ENCODE data around the gene LPAR5.

The LPAR5 gene

GRCh38 chr12:6635856-6636531 is at the start of gene LPAR5:
Gene LPAR5 (minus strand): TSS chr12:6635959. CDS start chr12:6621248, 14,711 bp downstream.
- peak within 1 kb of the TSS; percentile 83 for H3K27ac Mint-ChIP-seq
- H3K27me3 Mint-ChIP-seq, result no peaks in the 10 kb centered on the region
- no peaks in the 10 kb centered on the region for H3K36me3 Mint-ChIP-seq (ENCODE audit: low read depth)

DNA sequence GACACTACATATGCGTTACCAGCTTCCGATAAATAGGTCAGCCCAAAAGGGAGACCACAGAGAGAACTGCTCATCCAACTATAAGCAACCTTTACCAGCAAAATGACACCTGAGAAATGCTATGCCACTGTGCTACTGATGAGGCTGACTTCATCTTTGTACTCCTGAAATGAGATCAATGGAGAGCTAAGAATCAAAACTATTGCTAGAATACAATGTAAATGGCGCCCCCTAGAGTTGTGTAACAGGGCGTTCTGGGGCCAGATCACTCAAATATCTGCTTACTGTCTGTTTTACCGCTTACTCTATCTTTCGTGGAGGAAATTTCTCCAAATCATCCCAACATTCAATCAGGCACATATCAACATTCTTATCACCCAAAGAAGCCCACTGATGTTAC is 48.9 kb upstream of the LPAR5 start:
- H3K4me3 Mint-ChIP-seq, result no peak overlapping the region
- peaks cover 49% of the 10 kb centered on the region for H3K4me1 Mint-ChIP-seq (ENCODE audit: low read depth)
- peak overlapping the region; percentile 5 for H3K27ac Mint-ChIP-seq
- H3K36me3 Mint-ChIP-seq (ENCODE audit: low read depth), result peaks cover 57% of the 10 kb centered on the region
- no peaks in the 10 kb centered on the region for H3K27me3 Mint-ChIP-seq
- no peaks in the 10 kb centered on the region for H3K9me3 Mint-ChIP-seq

More at GRCh38 chr12:6635856-6636531, at the start of gene LPAR5:
- H3K9me3 Mint-ChIP-seq, result no peaks in the 10 kb centered on the region
- H3K4me1 Mint-ChIP-seq (ENCODE audit: low read depth), result peaks cover 66% of the 10 kb centered on the region
- H3K4me3 Mint-ChIP-seq, result peak within 1 kb of the TSS; percentile 79

DNA sequence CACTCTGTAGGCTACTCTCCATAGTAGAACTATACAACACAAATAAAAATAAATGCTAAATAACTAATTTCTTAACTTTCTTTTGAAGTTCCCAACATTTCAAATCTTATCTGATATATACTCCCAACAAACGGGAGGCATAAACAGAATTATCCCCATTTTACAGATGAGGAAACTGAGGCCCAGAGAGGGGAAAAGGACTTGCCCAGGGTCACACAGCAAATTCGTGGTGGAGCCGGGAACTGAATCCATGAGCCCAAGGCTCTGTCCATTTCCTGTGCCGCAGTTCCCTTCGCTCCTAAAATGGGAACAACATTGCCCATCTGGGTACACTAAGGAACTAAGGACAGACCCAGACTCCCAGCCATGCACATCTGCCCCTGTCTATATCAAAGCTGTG is 41.2 kb upstream of the LPAR5 start:
- H3K36me3 Mint-ChIP-seq (ENCODE audit: low read depth), result peaks cover 82% of the 10 kb centered on the region
- no peaks in the 10 kb centered on the region for H3K9me3 Mint-ChIP-seq
- no peaks in the 10 kb centered on the region for H3K4me1 Mint-ChIP-seq (ENCODE audit: low read depth)
- no peak overlapping the region for H3K27ac Mint-ChIP-seq
- H3K4me3 Mint-ChIP-seq, result no peak overlapping the region
- no peaks in the 10 kb centered on the region for H3K27me3 Mint-ChIP-seq

GRCh38 chr12:6672143-6672542 is 36.4 kb upstream of the LPAR5 start:
- Mint-ChIP-seq H3K27ac (no peak overlapping the region), H3K36me3 (ENCODE audit: low read depth) (peaks cover 86% of the 10 kb centered on the region), H3K4me1 (ENCODE audit: low read depth) (no peaks in the 10 kb centered on the region)

GRCh38 chr12:6667559-6668210 is 31.9 kb upstream of the LPAR5 start:
- H3K9me3 Mint-ChIP-seq, result no peaks in the 10 kb centered on the region
- no peak overlapping the region for H3K27ac Mint-ChIP-seq
- H3K4me3 Mint-ChIP-seq, result no peak overlapping the region
- H3K4me1 Mint-ChIP-seq (ENCODE audit: low read depth), result peaks cover 15% of the 10 kb centered on the region
- H3K27me3 Mint-ChIP-seq, result no peaks in the 10 kb centered on the region
- H3K36me3 Mint-ChIP-seq (ENCODE audit: low read depth), result peaks cover 60% of the 10 kb centered on the region

More at GRCh38 chr12:6672143-6672542, 36.4 kb upstream of the LPAR5 start:
- Mint-ChIP-seq H3K4me3 (no peak overlapping the region), H3K27me3 (no peaks in the 10 kb centered on the region), H3K9me3 (no peaks in the 10 kb centered on the region)

- H3K4me1 Mint-ChIP-seq (ENCODE audit: low read depth), result peaks cover 25% of the 10 kb centered on the region
- H3K36me3 Mint-ChIP-seq (ENCODE audit: low read depth), result peaks cover 45% of the 10 kb centered on the region
- H3K27ac Mint-ChIP-seq, result no peak overlapping the region
- H3K9me3 Mint-ChIP-seq, result no peaks in the 10 kb centered on the region
- no peaks in the 10 kb centered on the region for H3K27me3 Mint-ChIP-seq
- no peak overlapping the region for H3K4me3 Mint-ChIP-seq
These were observed 30.5 kb upstream of the LPAR5 start for GRCh38 chr12:6666211-6666610.

DNA sequence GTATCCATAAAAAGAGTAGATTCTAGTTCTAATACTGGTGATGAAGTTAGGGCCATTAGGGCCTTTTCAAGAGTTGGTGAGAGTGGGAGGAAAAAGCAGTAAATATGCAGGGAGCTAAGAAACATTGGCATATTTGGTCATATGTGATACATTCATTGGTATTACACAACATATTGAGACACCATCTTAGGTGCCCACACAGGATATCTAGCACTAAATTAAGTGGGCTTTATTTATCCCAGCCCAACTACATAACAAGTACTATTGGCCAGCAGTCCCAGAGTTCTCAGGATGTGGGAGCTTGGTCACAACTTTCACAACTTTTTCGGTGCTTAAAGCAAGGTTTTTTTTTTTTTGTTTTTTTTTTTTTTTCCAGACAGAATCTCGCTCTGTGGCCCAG is 29.1 kb upstream of the LPAR5 start:
- no peaks in the 10 kb centered on the region for H3K9me3 Mint-ChIP-seq

GRCh38 chr12:6662906-6663742 is 27.4 kb upstream of the LPAR5 start, which contains the start of gene ING4:
Gene ING4 (minus strand): TSS chr12:6663119. CDS start chr12:6663101, 18 bp downstream.
- Mint-ChIP-seq H3K27ac (peak within 1 kb of the TSS; percentile 94), H3K36me3 (ENCODE audit: low read depth) (peaks cover 25% of the 10 kb centered on the region), H3K9me3 (no peaks in the 10 kb centered on the region), H3K27me3 (no peaks in the 10 kb centered on the region), H3K4me3 (peak within 1 kb of the TSS; percentile 97), H3K4me1 (ENCODE audit: low read depth) (peaks cover 30% of the 10 kb centered on the region)

More for the DNA sequence above, 29.1 kb upstream of the LPAR5 start:
- H3K4me1 Mint-ChIP-seq (ENCODE audit: low read depth), result peaks cover 25% of the 10 kb centered on the region
- no peak overlapping the region for H3K27ac Mint-ChIP-seq
- peaks cover 33% of the 10 kb centered on the region for H3K36me3 Mint-ChIP-seq (ENCODE audit: low read depth)
- H3K4me3 Mint-ChIP-seq, result no peak overlapping the region
- no peaks in the 10 kb centered on the region for H3K27me3 Mint-ChIP-seq

DNA sequence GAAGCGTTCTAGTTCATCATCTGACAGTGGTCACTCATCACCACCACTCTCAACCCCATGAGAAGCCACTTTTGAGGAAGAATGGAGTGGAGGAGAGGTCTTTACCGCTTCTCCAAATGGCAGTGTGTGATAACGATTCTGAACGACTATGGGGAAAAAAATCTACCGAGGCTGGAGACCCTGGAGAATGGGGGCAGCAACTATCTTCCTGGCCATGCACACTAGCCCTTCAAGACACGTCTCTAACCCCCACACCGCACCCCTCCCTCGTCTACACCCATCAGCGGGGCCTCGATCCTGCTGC is 26.8 kb upstream of the LPAR5 start:
- Mint-ChIP-seq H3K4me1 (ENCODE audit: low read depth) (peaks cover 30% of the 10 kb centered on the region), H3K4me3 (peak overlapping the region; percentile 97), H3K9me3 (no peaks in the 10 kb centered on the region), H3K36me3 (ENCODE audit: low read depth) (peaks cover 20% of the 10 kb centered on the region), H3K27me3 (no peaks in the 10 kb centered on the region), H3K27ac (peak overlapping the region; percentile 94)

- H3K9me3 Mint-ChIP-seq, result no peaks in the 10 kb centered on the region
- H3K4me1 Mint-ChIP-seq (ENCODE audit: low read depth), result peaks cover 5% of the 10 kb centered on the region
- H3K27me3 Mint-ChIP-seq, result no peaks in the 10 kb centered on the region
- H3K36me3 Mint-ChIP-seq (ENCODE audit: low read depth), result peaks cover 27% of the 10 kb centered on the region
- H3K27ac Mint-ChIP-seq, result no peak overlapping the region
- no peak overlapping the region for H3K4me3 Mint-ChIP-seq
These were observed 18.2 kb upstream of the LPAR5 start for GRCh38 chr12:6653987-6654386.

DNA sequence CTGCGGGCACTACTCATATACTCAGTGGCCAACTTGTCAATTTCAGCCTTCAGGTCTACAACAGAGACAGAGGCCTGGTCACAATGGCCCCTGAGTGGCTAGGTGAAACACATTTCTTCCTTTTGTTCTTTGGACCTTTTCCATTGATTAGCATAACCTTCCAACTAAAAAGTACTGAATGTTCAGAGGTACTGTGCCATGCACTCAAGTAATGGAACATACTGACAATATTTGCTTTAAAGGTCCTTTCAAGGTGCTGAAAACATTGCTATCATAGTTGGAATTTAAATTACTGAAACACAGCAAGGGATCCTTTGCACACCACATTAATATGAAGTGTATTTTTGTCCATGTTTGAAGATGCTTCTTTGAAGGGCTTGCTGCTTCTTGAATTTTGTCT is 17.6 kb upstream of the LPAR5 start:
- Mint-ChIP-seq H3K27ac (no peak overlapping the region), H3K36me3 (ENCODE audit: low read depth) (peaks cover 21% of the 10 kb centered on the region), H3K27me3 (no peaks in the 10 kb centered on the region), H3K4me3 (no peak overlapping the region), H3K9me3 (no peaks in the 10 kb centered on the region), H3K4me1 (ENCODE audit: low read depth) (no peaks in the 10 kb centered on the region)

GRCh38 chr12:6652391-6652790 is 16.6 kb upstream of the LPAR5 start:
- Mint-ChIP-seq H3K9me3 (no peaks in the 10 kb centered on the region), H3K4me3 (no peak overlapping the region), H3K27ac (no peak overlapping the region), H3K4me1 (ENCODE audit: low read depth) (no peaks in the 10 kb centered on the region), H3K27me3 (no peaks in the 10 kb centered on the region), H3K36me3 (ENCODE audit: low read depth) (peaks cover 26% of the 10 kb centered on the region)

DNA sequence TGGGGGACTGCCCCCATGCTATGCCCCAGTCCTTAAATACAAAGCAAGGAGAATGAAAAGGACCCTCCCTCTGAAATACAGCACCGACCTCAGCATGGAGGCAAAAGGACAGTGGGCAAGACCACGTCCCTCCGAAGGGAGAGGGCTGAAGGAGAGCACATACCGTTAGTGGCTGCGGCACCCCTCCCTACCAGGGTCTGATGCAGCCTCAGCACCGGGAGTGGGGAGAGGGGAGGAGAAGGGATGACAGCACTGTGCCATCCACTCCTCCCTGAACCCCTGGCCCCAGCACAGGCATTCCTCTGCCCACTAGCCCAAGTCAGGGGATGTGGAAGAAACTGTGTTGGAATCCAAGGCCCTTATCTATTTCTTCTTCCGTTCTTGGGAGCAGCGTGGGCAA is 15.1 kb upstream of the LPAR5 start:
- Mint-ChIP-seq H3K27me3 (no peaks in the 10 kb centered on the region), H3K9me3 (no peaks in the 10 kb centered on the region), H3K27ac (no peak overlapping the region), H3K4me1 (ENCODE audit: low read depth) (peaks cover 11% of the 10 kb centered on the region), H3K4me3 (no peak overlapping the region), H3K36me3 (ENCODE audit: low read depth) (peaks cover 30% of the 10 kb centered on the region)

GRCh38 chr12:6647083-6647604 is 11.4 kb upstream of the LPAR5 start, which contains the start of gene ACRBP:
Gene ACRBP (minus strand): TSS chr12:6647432. CDS start chr12:6647366, 66 bp downstream.
- Mint-ChIP-seq H3K36me3 (ENCODE audit: low read depth) (peaks cover 39% of the 10 kb centered on the region), H3K27ac (peak within 1 kb of the TSS; percentile 73), H3K27me3 (no peaks in the 10 kb centered on the region), H3K9me3 (peaks cover 16% of the 10 kb centered on the region), H3K4me3 (peak within 1 kb of the TSS; percentile 74), H3K4me1 (ENCODE audit: low read depth) (peaks cover 16% of the 10 kb centered on the region)
